GM18873 (cell line): Measurements from ENCODE around the gene C15orf62.
A peak's percentile ranks its signal among the peaks of the same experiment; 100 is the strongest.

Source experiments
- ATAC-seq: cut with Tn5 transposase; IDR thresholded peaks from one replicate; pipeline ENCODE4 v1.9.1; 2021; ENCODE audit warnings: mild to moderate bottlenecking, moderate library complexity, moderate number of reproducible peaks; ENCODE audit not compliant: unreplicated experiment, low FRiP score

The C15orf62 gene

DNA sequence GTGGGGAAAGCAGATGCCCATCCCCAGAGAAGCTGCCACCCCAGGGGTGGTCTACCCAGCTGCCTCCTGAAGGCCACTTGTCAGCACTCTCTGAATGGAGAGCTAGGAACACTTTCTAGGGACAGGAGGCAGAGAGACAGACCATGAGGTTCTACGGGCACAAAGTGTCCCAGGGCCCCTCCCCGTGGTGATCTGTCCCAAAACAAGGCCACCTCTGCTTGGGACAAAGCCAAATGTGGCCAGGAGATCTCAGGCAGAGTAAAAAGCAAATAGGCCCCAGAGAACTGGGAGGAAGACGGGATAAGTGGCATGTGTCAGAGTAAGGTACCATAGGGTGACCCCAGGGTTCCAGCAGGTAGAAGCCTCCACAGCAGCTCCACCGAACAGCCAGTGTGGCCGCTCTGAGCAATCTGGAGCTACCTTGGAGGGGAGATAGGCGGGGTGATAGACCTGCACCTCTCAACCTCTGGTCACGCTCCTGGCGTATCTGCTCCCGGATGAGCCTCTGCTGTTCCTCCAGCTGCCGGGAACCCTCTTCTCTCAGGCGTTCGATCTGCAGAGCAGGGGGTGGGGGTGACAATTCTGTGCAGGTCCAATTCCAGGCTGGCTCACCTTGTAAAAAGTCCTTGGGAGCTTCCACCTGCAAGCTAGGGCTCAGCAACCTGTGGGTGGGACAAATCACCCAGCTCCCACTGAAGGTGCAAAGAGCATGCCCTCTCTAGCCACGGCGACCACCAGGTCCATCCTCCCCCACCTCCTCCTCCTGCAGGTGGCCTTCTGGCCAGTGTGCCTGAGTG is 6.2 kb downstream of the C15orf62 start:
- no peak for ATAC-seq

DNA sequence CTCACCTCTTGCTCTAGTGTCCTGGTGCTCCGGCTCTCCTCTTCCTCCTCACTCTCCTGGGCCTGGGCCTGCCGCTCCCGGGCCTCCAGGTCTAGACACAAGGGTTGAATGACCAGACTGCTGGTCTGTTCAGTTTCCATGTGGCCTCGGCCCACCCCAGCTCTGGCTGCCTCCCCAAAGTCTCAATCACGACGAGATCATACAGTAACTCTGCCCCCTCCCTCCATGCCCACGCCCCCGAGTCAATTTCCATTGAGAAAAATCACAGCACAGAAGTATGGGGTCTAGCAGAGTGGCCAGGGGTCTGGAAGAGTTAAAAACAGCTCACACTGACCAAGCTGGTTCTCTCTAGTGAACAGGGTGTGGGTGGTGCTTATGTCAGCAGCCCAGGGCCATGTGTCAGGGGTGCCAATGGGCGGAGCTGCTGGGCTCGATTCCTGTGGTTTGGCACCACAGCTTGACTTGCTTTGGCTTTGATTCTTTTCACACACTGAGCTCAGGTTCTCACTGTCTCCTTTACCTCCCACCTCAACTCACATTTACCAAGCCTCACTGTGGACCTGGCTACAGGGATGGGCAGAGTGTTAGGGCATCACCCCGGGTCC is 6.9 kb downstream of the C15orf62 start:
- no peak for ATAC-seq

DNA sequence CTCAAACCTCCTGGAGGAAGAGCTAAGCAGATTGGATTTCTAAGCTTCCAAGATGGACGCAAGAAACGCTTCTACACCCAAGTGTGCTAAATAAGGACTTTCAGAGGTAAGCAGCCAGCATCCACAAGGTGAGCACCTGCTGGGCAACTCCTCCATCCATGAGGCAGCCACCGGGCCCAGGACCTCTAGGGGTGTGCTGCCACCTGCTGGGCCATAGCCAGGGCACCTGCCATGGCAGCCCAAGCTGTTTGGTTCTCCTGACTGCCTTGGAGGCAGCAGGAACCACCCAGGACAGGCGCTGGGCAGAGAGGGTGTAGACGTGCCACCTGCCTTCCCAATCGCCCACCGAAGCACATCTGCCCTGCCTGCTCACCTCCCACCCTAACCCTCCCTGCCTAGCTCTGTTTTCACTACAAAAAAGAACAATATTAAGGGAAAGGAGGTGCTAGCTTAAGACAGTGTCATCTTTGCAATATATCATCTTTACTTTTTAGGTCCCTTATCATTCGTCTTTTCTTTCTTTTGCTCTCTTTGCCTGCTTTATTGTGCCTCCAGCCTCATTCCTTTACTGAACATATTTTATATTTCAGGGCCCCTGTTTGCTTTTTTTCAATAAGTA is 12.9 kb downstream of the C15orf62 start:
- no peak for ATAC-seq

DNA sequence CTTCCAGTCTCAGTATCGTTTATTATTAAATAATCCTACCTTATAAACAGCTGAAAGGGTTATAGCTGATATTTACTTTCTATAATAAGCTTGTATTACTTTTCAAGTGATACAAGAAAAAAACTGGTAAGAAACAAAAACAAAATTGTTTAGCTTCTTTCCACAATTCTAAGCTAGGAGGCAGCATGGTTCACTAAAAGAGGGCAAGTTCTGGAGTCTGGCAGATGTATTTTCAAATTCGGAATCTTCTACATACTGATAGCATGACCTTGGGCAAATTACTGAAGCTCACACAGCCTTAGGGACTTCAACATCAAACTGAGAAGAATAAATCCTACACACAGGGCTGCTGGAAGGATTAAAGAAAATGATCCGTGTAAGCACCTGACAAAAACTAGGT is 15.4 kb downstream of the C15orf62 start:
- no peak for ATAC-seq

DNA sequence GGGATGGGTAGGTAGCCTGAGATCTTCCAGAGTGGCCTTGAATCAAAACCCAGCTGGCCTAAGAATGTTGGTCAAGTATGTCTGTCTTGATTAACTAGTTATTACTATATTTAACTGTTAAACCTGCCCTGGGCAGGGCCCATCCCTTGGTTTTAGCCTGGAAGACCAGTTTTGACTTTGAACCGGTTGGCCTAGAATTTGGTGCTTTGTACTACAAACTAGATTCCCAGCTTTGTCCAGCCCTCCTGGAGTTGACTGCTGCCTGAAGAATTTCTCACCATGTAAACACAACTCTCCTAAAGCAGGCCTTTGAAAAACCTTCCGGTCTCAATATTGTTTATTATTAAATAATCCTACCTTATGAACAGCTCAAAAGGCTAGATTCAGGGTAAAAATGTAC is 16.0 kb downstream of the C15orf62 start:
- ATAC-seq, result no peak

DNA sequence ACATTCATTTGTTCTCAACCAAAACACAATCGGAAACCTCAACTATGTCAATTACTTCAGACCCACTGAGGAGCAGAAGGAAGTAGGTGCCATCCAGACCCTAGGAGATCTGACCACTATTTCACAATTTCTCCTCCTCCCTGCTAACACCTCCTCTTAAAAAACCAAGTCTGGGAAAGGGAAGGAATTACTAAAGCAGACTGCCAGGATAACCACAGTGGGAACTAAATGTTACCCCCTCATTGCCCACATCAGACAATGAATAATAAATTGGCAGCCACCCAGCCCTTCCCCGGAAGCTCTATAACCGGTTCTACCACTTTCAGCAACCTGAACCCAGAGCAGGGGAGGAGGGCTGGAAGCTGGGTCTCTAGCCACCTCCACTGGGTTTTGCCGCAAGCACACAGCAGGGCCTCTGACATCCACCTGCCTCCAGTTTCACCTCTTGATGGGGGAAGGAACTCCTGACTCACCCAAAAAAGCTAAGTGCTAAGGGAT is 17.6 kb downstream of the C15orf62 start:
- ATAC-seq, result no peak

DNA sequence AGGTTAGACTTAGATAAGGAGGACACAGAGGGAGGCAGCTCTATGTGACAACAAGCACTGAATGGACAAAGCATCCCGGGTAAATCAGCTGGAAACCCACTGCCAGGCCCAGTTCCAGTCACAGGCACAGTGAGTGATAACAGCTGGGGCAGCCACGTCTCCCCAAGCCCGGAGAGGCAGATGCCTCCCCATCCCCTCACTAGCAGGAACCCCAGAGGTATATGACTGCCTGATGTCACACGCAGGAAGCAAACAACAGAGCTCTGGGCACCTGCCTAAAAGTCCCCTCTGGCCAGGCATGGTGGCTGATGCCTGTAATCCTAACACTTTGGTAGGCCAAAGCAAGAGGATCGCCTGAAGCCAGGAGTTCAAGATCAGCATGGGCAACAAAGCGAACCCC is 18.2 kb downstream of the C15orf62 start:
- ATAC-seq, result no peak

DNA sequence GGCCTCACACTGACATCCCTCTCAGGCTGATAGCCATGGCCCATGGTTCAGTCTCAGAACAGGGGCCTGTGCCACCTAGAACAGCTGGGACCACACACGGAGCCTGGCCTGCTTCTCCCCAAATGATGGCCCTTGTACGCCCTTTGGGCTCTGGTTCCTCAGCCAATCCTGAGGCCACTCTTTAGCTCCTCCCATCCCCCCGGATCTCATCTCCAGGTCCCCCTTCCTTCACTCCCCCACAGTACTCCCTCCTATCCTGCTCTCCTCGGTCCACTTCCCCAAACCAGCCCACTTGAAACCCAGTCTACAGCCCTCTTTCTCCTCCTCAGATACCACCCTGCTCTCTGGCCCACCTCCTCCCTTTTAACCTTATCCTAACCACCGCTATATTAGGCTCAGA is 19.3 kb downstream of the C15orf62 start:
- no peak for ATAC-seq

DNA sequence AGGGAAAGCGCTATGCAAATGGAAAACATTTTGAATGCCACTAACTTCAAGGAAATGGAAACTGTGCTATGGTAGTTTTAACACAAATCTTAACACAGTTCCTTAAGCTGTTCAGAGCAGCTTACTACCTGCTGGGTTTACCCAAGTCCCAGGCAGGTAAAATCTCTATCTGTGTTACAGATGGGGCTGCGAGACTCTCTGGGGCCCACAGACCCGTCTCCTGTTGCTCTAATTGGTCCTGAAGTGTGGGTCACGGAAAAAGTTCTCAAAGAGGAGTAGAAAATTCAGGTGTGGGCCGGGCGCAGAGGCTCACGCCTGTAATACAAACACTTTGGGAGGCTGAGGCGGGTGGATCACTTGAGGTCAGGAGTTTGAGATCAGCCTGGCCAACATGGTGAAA is 20.2 kb downstream of the C15orf62 start:
- ATAC-seq, result no peak

DNA sequence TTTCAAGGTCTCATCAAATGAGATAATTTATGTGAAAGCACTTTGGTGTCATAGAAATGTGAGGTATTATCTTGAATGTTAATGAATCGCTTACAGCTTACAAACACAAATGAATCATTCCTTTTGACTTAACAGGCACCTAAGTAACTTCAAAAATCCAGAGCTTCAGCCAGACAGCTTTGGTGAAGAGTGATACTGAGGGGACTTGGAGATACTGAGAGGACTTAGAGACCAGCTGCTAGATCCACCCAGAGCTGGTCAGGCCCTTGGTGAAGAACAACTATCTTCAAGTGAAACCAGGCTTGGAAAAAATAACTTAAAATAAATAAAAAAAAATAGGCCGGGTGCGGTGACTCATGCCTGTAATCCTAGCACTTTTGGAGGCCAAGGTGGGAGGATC is 20.9 kb downstream of the C15orf62 start:
- no peak for ATAC-seq

DNA sequence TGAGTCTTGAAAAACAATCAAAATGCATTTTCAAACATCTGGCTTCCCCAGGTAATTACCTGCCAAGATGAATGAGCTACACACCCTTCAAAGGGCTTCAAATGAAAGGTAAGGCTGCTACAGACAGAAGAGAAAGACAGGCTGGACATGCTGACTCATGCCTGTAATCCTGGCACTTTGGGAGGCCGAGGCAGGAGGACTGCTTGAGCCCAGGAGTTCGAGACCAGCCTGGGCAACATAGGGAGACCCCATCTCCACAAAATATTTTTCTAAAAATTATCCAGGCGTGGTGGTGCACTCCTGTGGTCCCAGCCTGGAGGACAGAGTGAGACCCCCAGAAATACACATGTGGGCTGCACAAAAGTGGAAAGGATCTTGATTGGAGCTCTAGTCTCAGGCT is 22.6 kb downstream of the C15orf62 start:
- no peak for ATAC-seq

DNA sequence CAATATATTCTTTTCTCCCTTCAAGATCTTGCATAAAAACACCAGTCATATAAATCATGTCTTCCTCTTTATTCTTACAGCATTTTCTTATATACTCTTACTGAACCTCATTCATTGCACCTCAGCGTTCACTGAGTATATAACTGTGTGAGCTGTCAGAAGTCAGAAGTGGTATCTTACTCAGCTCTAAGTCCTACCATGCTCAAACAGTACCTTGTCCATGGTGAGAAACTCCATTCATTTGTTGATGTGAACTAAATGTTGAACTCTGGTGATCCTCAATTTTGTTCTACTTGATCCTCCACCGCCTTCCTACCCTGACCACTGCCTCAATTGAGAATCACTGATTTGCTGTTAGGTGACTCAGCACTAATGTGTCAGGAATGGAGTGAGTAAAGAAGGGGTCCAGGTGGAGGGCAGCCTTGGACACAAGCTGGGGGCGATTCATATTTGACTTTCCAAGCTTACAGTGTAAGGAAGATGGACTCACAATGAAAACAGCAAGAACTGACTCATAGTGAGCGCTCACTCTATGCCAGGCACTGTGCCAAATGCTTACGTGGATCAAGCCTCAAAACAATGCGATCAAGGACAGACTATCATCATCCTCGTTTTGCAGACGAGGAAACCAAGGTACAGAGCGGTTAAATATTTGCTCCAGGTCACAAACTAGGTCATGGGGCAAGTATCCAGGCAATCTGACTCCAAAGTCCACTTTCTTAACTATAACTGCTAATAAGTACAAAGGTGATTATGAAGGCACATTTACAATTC is 23.6 kb downstream of the C15orf62 start:
- ATAC-seq, result no peak

DNA sequence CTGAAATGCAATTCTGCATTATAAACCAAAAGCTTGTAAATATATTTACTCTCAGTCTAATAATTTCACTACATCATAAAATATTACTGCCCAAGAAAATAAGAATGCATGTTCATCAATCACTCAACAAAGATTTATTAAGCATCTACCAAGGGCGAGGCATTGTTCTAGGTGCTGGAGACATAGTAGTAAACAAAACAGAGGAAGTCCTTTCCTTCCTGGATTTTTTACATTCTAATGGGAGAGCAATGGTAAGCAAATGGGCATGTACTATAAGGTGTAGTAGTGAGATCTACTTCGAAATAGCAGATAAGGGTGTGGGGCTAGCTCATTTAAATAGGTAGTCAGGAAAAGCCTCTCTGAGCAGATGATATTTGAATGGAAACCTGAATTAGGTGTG is 26.3 kb downstream of the C15orf62 start:
- no peak for ATAC-seq

DNA sequence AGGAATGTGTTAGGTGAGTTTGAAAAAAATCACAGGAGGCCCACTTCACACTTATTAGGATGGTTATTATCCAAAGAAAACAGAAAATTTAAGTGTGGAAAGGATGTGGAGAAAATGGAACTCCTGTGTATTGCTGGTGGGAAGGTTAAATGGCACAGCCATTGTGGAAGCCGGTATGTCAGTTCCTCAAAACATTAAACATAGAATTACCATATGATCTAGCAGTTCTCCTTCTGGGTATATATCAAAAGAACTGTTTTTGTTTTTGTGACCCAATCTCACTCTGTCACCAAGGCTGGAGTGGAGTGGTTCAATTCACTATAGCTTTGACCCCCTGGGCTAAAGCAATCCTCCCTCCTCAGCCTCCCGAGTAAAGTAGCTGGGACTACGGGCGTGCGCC is 26.7 kb downstream of the C15orf62 start:
- no peak for ATAC-seq

DNA sequence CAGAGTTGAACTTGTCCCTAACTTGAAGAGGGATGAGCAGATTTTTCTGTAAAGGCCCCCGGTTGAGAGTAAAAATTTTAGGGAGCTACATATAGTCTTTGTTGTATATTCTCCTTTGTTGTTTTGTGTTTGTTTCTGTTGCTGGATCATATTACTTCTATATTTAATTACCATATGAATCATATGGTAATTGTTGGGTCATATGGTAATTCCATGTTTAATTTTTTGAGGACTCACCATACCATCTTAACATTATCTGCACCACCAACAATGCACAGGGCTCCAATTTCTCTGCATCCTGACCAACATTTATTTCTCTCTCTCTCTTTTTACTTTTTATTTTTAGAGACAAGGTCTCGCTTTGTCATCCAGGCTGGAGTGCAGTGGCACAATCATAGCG is 29.7 kb downstream of the C15orf62 start:
- no peak for ATAC-seq

DNA sequence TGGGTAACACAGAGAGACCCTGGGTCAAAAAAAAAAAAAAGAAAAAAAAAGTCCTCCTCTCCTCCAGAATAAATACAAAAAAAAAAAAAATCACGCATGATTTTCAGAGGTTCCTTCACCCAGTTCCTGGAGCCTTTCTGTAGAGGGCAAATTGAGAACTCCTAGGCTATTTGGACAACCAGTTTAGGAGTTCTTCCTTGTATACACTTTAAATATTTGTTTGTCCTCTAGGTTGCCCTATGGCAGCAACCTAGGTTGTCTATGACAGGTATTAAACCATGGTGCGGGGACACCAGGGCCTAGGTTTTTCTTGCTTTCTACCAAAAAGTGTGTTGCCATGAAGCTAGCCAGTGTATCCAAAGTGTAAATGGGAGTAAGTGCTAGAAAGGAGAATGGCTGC is 33.3 kb downstream of the C15orf62 start:
- ATAC-seq, result no peak

DNA sequence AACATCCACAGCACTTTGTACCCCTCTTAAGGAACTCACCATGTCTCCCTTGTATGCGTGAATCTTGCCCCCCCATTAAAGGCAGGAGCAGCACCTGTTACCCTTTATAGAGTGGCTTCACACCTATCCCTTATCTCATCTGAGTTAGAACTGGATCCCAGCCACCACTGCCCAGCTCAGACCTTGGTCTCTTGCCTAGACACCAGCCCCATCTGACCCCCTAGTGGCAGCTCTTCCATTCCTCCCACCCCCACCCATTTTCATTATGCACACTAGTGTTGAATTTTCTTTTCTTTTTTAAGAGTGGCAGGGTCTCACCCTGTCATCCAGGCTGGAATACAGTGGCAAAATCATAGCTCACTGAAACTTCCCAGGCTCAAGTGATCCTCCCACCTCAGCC is 33.9 kb downstream of the C15orf62 start:
- ATAC-seq, result no peak

DNA sequence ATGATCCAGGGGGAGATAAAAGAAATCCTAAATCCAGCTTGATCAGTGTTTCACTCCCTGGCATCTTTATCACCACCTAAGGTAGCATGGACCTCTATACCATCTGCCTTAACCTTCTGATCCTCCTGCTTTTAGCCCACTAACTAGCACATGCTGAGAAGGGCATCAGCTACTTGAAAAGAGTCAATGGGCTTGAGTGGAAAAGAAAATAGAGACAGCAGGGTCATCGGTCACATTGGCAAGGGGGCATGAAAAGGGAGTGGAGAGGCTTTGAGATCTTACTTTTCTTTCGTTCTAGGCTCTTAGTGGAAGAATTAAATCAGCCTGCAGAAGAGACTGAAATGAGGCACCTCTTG is 36.9 kb downstream of the C15orf62 start:
- ATAC-seq, result no peak

DNA sequence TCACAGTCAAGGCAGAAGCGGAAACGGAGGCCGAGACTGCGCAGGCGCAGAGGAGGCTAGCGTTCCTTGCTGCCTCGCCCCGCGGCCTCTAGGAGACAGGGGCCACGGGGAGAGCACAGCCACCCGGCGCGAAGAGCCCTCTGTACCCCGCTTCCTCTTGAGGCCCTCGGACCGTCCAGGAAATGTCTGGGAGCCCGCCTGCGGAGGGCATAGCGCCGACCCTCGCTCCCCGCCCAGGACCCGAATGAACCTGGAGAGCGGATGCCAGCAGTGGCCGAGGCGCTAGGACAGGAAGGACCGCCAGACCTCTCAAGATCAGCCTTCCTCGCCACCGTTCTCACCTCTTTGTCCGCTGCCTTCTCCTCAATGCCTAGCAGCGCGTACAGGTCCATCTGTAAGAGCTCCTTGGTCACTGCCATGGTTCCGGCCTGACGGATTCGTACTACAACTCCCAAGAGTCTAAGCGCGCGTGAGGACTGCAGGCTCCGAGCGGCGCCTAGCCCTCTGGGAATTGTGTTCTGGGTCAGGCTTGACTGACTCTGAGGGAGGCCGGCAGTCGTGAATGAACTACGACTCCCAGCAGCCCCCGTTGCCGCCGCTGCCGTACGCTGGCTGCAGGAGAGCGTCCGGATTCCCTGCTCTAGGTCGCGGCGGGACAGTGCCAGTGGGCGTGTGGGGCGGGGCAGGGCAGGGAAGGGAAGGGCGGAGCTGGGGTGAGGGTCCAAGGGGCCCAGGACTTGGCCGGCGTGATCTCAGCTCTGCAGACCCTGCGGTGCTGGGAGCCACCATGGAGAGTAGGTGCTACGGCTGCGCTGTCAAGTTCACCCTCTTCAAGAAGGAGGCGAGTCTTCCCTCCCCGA is 37.5 kb downstream of the C15orf62 start, which contains the start of the genes DNAJC17 and ZFYVE19:
DNAJC17 (minus strand) TSS at position 446 of the 860 bp plus-strand sequence; CDS start at position 419, 27 bp downstream.
ZFYVE19 (plus strand) TSS at position 62 of the 860 bp plus-strand sequence; CDS start at position 563, 501 bp downstream.
- ATAC-seq, result peak; percentile 92
